Adrenal gland (tissue), 12 donors: ENCODE data around the gene SPAG6. TPM values are rescaled to one million over a fixed set of nuclear protein-coding genes. Genes with fewer than 3 reads are reported as not detected.

Experiments
- DNase-seq, 7 donors: peaks; one replicate each; pipeline ENCODE4 v3.0.0-alpha.2; 2019 to 2020
- H3K27ac ChIP-seq, 5 donors: fragments of 200-600 bp; sonication (generic) in 4 of 5; 1 replicate in 3 of 5; 2 replicates in 2 of 5; pipeline versions ENCODE4 v1.5.1 to v1.8.0; 2016 to 2020; ENCODE audit warnings: mild to moderate bottlenecking in 1 of 5
- H3K27me3 ChIP-seq: fragments of 200-600 bp; 2 replicates; pipeline ENCODE4 v1.8.0; 2021
- H3K36me3 ChIP-seq, 2 donors: fragments of 200-600 bp; replicated peaks in 1 of 2; 1 replicate in 1 of 2; 2 replicates in 1 of 2; pipeline versions ENCODE4 v1.5.1 to v1.8.0; 2018 to 2022
- H3K4me1 ChIP-seq, 2 donors: fragments of 200-600 bp; replicated peaks in 1 of 2; 1 replicate in 1 of 2; 2 replicates in 1 of 2; pipeline versions ENCODE4 v1.5.1 to v1.8.0; 2018 to 2021
- H3K4me3 ChIP-seq, 4 donors: fragments of 200-600 bp; sonication (generic) in 3 of 4; one replicate each; pipeline ENCODE4 v1.5.1; 2016 to 2018
- H3K9me3 ChIP-seq, 3 donors: fragments of 200-600 bp; sonication (generic) in 1 of 3; replicated peaks in 1 of 3; 1 replicate in 2 of 3; 2 replicates in 1 of 3; pipeline versions ENCODE4 v1.5.1 to v1.8.0; 2016 to 2021
- POLR2A ChIP-seq, 2 donors: fragments of 450-650 bp; IDR thresholded peaks; one replicate each; pipeline ENCODE4 v1.6.1; 2017; ENCODE audit warnings: antibody characterized with exemption in 2 of 2, mild to moderate bottlenecking in 2 of 2, moderate library complexity in 1 of 2
- WGBS, 4 donors: extraction: QIAGEN DNeasy Blood & Tissue Kit in 2 of 4; methylation state at CpG; one replicate each; pipeline versions ENCODE4 v1.1.5 to v1.1.7; 2013 to 2017; 5-methylcytosine and 5-hydroxymethylcytosine counted together
- intact Hi-C, 2 donors: fragments of 100-400 bp; cut with DNase I; formaldehyde crosslinking; loops; one replicate each; pipeline versions ENCODE4 v1.14.1 to v1.15.0; 2022 to 2023
- polyA plus RNA-seq, 3 donors: library from polyadenylated mRNA; stranded (reverse); fragments of 200-250 nt in 2 of 3; fragments of 350-450 nt in 1 of 3; fragmentation: Illumina TruSeq in 1 of 3; extraction: RNeasy Lipid Tissue Mini Kit (QIAGEN cat#74804) in 1 of 3; gene quantifications; one replicate each; pipeline ENCODE4 v1.2.3, GENCODE V29; 2013 to 2014
- total RNA-seq, 9 donors: library from RNA; depleted of rRNA in 4 of 9; stranded (reverse); fragments of >200 nt in 4 of 9; fragments of 120-200 nt in 1 of 9; fragmentation: NEBNext Ultra II Directional in 1 of 9; extraction: Animal tissue kit (Norgen Biotek cat#: 25700) in 1 of 9; gene quantifications; one replicate each; pipeline versions ENCODE4 v1.1.0 to v1.2.4, GENCODE V29; 2013 to 2023
- TF ChIP-seq, protein P1 (sequence below), 6 experiments: fragments of 450-650 bp in 4 of 6; fragments of 200-600 bp in 2 of 6; sonication (generic) in 1 of 6; IDR thresholded peaks; 1 replicate in 5 of 6; 2 replicates in 1 of 6; pipeline versions ENCODE4 v1.5.1 to v1.8.0; 2016 to 2021; ENCODE audit warnings: antibody characterized with exemption in 6 of 6, mild to moderate bottlenecking in 2 of 6, moderate library complexity in 1 of 6
- donor health status: healthy with polysubstance abuse.
- donor health status: Bipolar disorder and iron deficiency.
- donor health status: DM: yes; HTN: yes; CAD: no.
- donor health status: DM: no; HTN: no; CAD: no.
- donor health status: DM: no; HTN: no; CAD: no.
- donor health status: DM: yes; HTN: yes; CAD: no.

Gene SPAG6
- total and polyA plus RNA-seq, 12 donors = 0.07 to 0.46 (median 0.11) TPM; not detected in 9

DNA sequence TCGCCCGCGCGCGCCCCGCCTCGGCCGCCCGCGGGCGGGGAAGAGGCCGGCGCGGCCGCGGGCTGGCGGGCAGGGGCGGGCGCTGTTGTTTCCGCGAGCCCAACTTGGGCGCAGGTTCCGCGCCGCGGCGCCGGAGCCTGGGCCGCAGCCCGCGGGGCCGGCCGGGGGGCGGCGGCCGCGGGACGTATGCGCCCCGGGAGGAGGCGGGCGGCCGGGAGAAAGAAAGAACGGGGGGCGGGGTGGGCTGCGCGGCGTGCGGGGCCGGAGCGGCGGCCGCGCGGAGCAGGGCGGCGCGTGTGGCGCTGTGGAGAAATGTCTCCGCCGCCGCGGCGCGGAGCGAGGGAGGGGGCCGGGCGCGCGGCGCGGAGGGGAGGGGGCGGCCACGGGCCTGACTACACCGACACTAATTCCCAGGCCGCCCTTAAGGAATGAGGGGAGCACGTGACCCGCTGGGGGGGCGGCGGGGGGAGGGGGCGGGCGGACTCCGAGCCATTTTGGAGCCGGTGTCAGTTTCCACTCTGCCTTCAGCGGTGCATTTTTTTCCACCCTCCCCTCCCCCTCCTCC is 24.6 kb upstream of the SPAG6 start, which contains the start of gene BMI1:
Gene BMI1, plus strand, starts transcription at position 509 of the 565 bp plus-strand sequence. CDS start 5,351 bp downstream, outside the sequence.
- Histone ChIP-seq H3K27me3 (no peaks in the 10 kb centered on the region), H3K9me3 (no peaks in the 10 kb centered on the region), H3K4me1 (peaks cover 18 to 52% of the 10 kb centered on the region in 2 donors), H3K4me3 (peak within 1 kb of the TSS; percentile 73 to 94 (median 86)), H3K36me3 (no peaks in the 10 kb centered on the region), H3K27ac (peak within 1 kb of the TSS; percentile 86 to 97 (median 94))
- no peak for TF ChIP-seq POLR2A (IDR thresholded peaks at IDR 0.05)
- TF ChIP-seq, protein P1, sequence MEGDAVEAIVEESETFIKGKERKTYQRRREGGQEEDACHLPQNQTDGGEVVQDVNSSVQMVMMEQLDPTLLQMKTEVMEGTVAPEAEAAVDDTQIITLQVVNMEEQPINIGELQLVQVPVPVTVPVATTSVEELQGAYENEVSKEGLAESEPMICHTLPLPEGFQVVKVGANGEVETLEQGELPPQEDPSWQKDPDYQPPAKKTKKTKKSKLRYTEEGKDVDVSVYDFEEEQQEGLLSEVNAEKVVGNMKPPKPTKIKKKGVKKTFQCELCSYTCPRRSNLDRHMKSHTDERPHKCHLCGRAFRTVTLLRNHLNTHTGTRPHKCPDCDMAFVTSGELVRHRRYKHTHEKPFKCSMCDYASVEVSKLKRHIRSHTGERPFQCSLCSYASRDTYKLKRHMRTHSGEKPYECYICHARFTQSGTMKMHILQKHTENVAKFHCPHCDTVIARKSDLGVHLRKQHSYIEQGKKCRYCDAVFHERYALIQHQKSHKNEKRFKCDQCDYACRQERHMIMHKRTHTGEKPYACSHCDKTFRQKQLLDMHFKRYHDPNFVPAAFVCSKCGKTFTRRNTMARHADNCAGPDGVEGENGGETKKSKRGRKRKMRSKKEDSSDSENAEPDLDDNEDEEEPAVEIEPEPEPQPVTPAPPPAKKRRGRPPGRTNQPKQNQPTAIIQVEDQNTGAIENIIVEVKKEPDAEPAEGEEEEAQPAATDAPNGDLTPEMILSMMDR (IDR thresholded peaks at IDR 0.05) = no peak
- 0 to 1% (median 0%) methylated on average over 5 to 83 of the region's 85 CpGs; no CpG with 5 or more reads in 1 of the 4 donors for WGBS, 4 donors
- DNase-seq = peak; percentile 83 to 90 (median 84)
- intact Hi-C loops = no loop called here

DNA sequence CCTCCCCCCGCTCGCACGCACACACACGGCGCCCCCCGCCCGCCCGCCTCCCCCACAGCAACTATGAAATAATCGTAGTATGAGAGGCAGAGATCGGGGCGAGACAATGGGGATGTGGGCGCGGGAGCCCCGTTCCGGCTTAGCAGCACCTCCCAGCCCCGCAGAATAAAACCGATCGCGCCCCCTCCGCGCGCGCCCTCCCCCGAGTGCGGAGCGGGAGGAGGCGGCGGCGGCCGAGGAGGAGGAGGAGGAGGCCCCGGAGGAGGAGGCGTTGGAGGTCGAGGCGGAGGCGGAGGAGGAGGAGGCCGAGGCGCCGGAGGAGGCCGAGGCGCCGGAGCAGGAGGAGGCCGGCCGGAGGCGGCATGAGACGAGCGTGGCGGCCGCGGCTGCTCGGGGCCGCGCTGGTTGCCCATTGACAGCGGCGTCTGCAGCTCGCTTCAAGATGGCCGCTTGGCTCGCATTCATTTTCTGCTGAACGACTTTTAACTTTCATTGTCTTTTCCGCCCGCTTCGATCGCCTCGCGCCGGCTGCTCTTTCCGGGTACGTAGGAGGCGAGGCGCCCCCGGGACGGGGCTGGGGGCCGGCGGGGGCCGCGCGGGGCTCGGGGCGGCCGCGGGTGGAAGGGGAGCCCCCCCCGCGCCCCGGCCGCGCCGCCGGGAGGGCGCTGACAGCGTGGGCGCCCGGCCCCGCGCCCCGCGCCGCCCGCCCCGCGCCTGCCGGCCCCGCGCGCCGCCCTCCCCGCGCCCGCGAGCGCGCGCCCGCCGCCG is 24.0 kb upstream of the SPAG6 start:
- Histone ChIP-seq H3K9me3 (no peaks in the 10 kb centered on the region), H3K27ac (peak overlapping the region; percentile 86 to 97 (median 94)), H3K4me3 (peak overlapping the region; percentile 73 to 94 (median 86)), H3K4me1 (peaks cover 24 to 58% of the 10 kb centered on the region in 2 donors), H3K27me3 (no peaks in the 10 kb centered on the region), H3K36me3 (no peaks in the 10 kb centered on the region)
- TF ChIP-seq, protein P1 (IDR thresholded peaks at IDR 0.05) = no peak
- TF ChIP-seq POLR2A (IDR thresholded peaks at IDR 0.05) = peak; percentile 33 to 45
- peak in 6 of 7 donors; percentile 61 to 70 (median 66) for DNase-seq
- 0 to 2% (median 1%) methylated on average over 11 to 114 of the region's 114 CpGs for WGBS, 4 donors
- intact Hi-C loops = no loop called here

DNA sequence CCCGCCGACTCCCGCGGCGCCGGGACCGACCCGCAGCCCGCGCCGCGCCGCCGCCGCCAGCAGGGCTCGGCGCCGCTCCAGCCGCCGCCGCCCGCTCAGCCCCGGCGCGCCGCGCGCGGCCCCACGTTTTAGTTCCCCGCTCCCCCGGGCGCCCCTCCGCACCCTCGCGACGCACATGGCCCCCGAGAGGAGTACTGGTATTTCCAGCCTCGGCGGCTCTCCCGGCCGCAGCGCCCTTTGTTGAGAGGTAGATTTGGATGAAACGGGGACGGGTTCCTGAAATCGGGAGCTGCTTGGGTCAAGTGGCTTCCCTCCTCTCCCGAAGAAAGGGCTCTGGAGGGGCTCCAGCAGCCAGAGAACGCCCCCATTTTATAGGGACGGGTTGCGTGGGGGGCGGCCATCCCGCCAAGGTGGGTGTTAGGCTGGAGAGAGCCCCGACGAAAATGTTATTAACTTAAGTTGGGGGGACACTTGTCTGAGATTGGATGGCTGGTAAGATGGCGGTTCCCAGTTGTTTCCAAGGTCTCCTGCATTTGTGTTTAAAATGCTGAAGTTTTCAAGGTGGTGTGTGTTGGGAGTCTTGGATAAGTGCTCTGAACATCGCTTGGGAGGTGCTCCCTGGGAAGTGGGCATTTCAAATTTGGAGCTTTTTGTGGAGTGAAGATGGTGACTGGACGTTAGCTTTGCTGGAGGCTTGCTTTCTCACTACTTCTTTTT is 23.2 kb upstream of the SPAG6 start:
- TF ChIP-seq POLR2A (IDR thresholded peaks at IDR 0.05) = no peak
- TF ChIP-seq, protein P1 (IDR thresholded peaks at IDR 0.05) = no peak

More for the DNA sequence above, 23.2 kb upstream of the SPAG6 start:
- 1 to 3% (median 1%) methylated on average over 26 to 57 of the region's 57 CpGs for WGBS, 4 donors
- H3K27me3 ChIP-seq = no peaks in the 10 kb centered on the region
- no peaks in the 10 kb centered on the region for H3K36me3 ChIP-seq
- H3K27ac ChIP-seq = peak overlapping the region in 1 of 5 donors; percentile 54
- H3K4me1 ChIP-seq = peaks cover 25 to 59% of the 10 kb centered on the region in 2 donors
- intact Hi-C loops = no loop called here
- peak overlapping the region in 3 of 4 donors; percentile 36 to 69 (median 60) for H3K4me3 ChIP-seq
- H3K9me3 ChIP-seq = no peaks in the 10 kb centered on the region
- DNase-seq = peak in 5 of 7 donors; percentile 26 to 40 (median 36)
